SK-N-SH (cell line): Measurements from ENCODE around the gene PPAT.

Experiments used
- CTCF ChIP-seq: fragments of 200-600 bp; sonication (generic); IDR thresholded peaks from 2 replicates; pipeline ENCODE4 v1.6.1; 2017; ENCODE audit warnings: antibody characterized with exemption, mild to moderate bottlenecking, moderate library complexity
- EZH2phosphoT487 ChIP-seq: fragments of 200-600 bp; sonication (generic); IDR thresholded peaks from 2 replicates; pipeline ENCODE4 v1.6.1; 2017; ENCODE audit warnings: low read depth, mixed run types, mild to moderate bottlenecking, antibody characterized with exemption, moderate library complexity, borderline replicate concordance
- GABPA ChIP-seq: IDR thresholded peaks from 2 replicates; pipeline ENCODE4 v1.4.0; 2012; ENCODE audit warnings: low read depth, mild to moderate bottlenecking
- JUND ChIP-seq: IDR thresholded peaks from 2 replicates; pipeline ENCODE4 v1.4.0; 2012
- MAX ChIP-seq: IDR thresholded peaks from 2 replicates; pipeline ENCODE4 v1.4.0; 2012; ENCODE audit warnings: low read depth
- NFIC ChIP-seq: IDR thresholded peaks from 2 replicates; pipeline ENCODE4 v1.4.0; 2012; ENCODE audit warnings: borderline replicate concordance
- PBX3 ChIP-seq: IDR thresholded peaks from 2 replicates; pipeline ENCODE4; 2012
- RAD21 ChIP-seq: IDR thresholded peaks from 2 replicates; pipeline ENCODE4 v1.6.1; 2012; ENCODE audit warnings: mild to moderate bottlenecking, low read length
- REST ChIP-seq: IDR thresholded peaks from 2 replicates; pipeline ENCODE4 v1.6.1; 2012; ENCODE audit warnings: mild to moderate bottlenecking, low read depth, low read length, moderate library complexity
- SIN3A ChIP-seq: IDR thresholded peaks from 2 replicates; pipeline ENCODE4 v1.6.1; 2012; ENCODE audit warnings: low read depth, mild to moderate bottlenecking, low read length, moderate library complexity, borderline replicate concordance
- SMC3 ChIP-seq: IDR thresholded peaks from 2 replicates; pipeline ENCODE4 v1.6.1; 2012; ENCODE audit warnings: low read depth, low read length, improper control_type of control experiment
- USF1 ChIP-seq: IDR thresholded peaks from 2 replicates; pipeline ENCODE4 v1.4.0; 2012; ENCODE audit warnings: low read depth, borderline replicate concordance
- YY1 ChIP-seq: IDR thresholded peaks from 2 replicates; pipeline ENCODE4 v1.4.0; 2012; ENCODE audit warnings: low read depth, mild to moderate bottlenecking

- TF ChIP-seq RAD21 (no peak), CTCF (no peak), SMC3 (no peak), NFIC (no peak), MAX (no peak), SIN3A (no peak), EZH2phosphoT487 (no peak), USF1 (no peak), YY1 (no peak), PBX3 (no peak), REST (no peak), JUND (no peak), GABPA (no peak)
These were observed 90.0 kb downstream of the PPAT start for GRCh38 chr4:56345458-56345857.
